GM18868 (cell line): ENCODE data around the gene SSUH2.
"Not testable (repeated sequence)": the region's sequence is repeated elsewhere in the genome, so short reads cannot be mapped to it uniquely, and the experiment has no call there.

Source experiments
- ATAC-seq: cut with Tn5 transposase; IDR thresholded peaks from one replicate; pipeline ENCODE4 v1.9.1; 2021; ENCODE audit warnings: mild to moderate bottlenecking, moderate library complexity; ENCODE audit not compliant: unreplicated experiment

The SSUH2 gene

GRCh38 chr3:8644748-8645390 lies at the start of gene SSUH2:
Gene SSUH2, minus strand, starts transcription at chr3:8644798. Its CDS starts 40 bp downstream, at chr3:8644758.
- no peak for ATAC-seq

GRCh38 chr3:8691295-8691694 lies 46.7 kb upstream of the SSUH2 start:
- not testable (repeated sequence) for ATAC-seq

GRCh38 chr3:8684992-8685391 lies 40.4 kb upstream of the SSUH2 start:
- ATAC-seq = not testable (repeated sequence)

GRCh38 chr3:8682850-8683574 lies 38.4 kb upstream of the SSUH2 start:
- not testable (repeated sequence) for ATAC-seq

GRCh38 chr3:8681881-8682538 lies 37.4 kb upstream of the SSUH2 start:
- not testable (repeated sequence) for ATAC-seq

- ATAC-seq = no peak
Observed at GRCh38 chr3:8681349-8681748, 36.8 kb upstream of the SSUH2 start.

- not testable (repeated sequence) for ATAC-seq
Observed at GRCh38 chr3:8679817-8680553, 35.4 kb upstream of the SSUH2 start.

- ATAC-seq = no peak
Observed at GRCh38 chr3:8678751-8679150, 34.2 kb upstream of the SSUH2 start.

GRCh38 chr3:8677258-8677657 lies 32.7 kb upstream of the SSUH2 start:
- not testable (repeated sequence) for ATAC-seq

GRCh38 chr3:8675591-8675990 lies 31.0 kb upstream of the SSUH2 start:
- not testable (repeated sequence) for ATAC-seq

GRCh38 chr3:8673083-8673737 lies 28.6 kb upstream of the SSUH2 start:
- ATAC-seq = no peak

GRCh38 chr3:8669019-8669418 lies 24.4 kb upstream of the SSUH2 start:
- no peak for ATAC-seq

GRCh38 chr3:8668216-8668615 lies 23.6 kb upstream of the SSUH2 start:
- no peak for ATAC-seq

- ATAC-seq = no peak
Observed at GRCh38 chr3:8667463-8668091, 23.0 kb upstream of the SSUH2 start.

- ATAC-seq = peak; percentile 82
Observed at GRCh38 chr3:8665407-8665896, 20.9 kb upstream of the SSUH2 start.

GRCh38 chr3:8663177-8664061 lies 18.8 kb upstream of the SSUH2 start:
- peak; percentile 22 for ATAC-seq

GRCh38 chr3:8662594-8662993 lies 18.0 kb upstream of the SSUH2 start:
- ATAC-seq = no peak

- no peak for ATAC-seq
Observed at GRCh38 chr3:8660175-8661118, 15.8 kb upstream of the SSUH2 start.
